ENCODE measurements around the gene NAV2. TPM values are rescaled to one million over a fixed set of nuclear protein-coding genes. Genes with fewer than 3 reads are reported as not detected.

The NAV2 gene
- total and polyA plus RNA-seq, 2 experiments from 2014 or later: 26.0 to 45.0 TPM

- H3K36me3 ChIP-seq (ENCODE audit: insufficient read depth): no peaks in the 10 kb centered on the region
- peaks cover 11% of the 10 kb centered on the region; the same call in 1 of the 2 replicates for H3K4me1 ChIP-seq (ENCODE audit: insufficient read depth)
- H3K9me2 ChIP-seq (ENCODE audit: insufficient read depth): 0 out of 2 replicates have a peak, but pooled peaks cover 3% of the 10 kb centered on the region
- H3K4me3 ChIP-seq: no peak overlapping the region
- peaks cover 7% of the 10 kb centered on the region for H4K20me1 ChIP-seq (replicated peaks; ENCODE audit: insufficient read depth)
- Mint-ChIP-seq H3K27me3 (ENCODE audit: insufficient read depth, low read depth, poor library complexity) (peaks cover 2% of the 10 kb centered on the region), H3K9me3 (no peaks in the 10 kb centered on the region), H3K4me3 (no peak overlapping the region), H3K36me3 (ENCODE audit: low read depth) (peaks cover 31% of the 10 kb centered on the region), H3K4me1 (peaks cover 28% of the 10 kb centered on the region), H3K27ac (peak overlapping the region; percentile 36; the same call in 1 of the 2 replicates)
- ATAC-seq (no peak), DNase-seq (ENCODE audit: low spot score) (no peak)
- H3K27me3 ChIP-seq (ENCODE audit: insufficient read depth): no peaks in the 10 kb centered on the region
- no peaks in the 10 kb centered on the region for H3F3A ChIP-seq (replicated peaks; ENCODE audit: low read depth)
- no peak overlapping the region for H2AFZ ChIP-seq
- H3K4me2 ChIP-seq: no peak overlapping the region
- H3K79me2 ChIP-seq (replicated peaks; ENCODE audit: insufficient read depth): peaks cover 12% of the 10 kb centered on the region; the same call in 1 of the 2 replicates
- TF ChIP-seq EZH2 (IDR thresholded peaks at IDR 0.05; ENCODE audit: low read depth, unreplicated experiment) (no peak), NANOG (IDR thresholded peaks at IDR 0.05; ENCODE audit: borderline replicate concordance) (no peak), ETS1 (IDR thresholded peaks at IDR 0.05) (no peak), ZNF114 (CRISPR knock-in tag; IDR thresholded peaks at IDR 0.05) (no peak), ZNF331 (CRISPR knock-in tag; IDR thresholded peaks at IDR 0.05; ENCODE audit: low read depth) (no peak), JUNB (IDR thresholded peaks at IDR 0.05; ENCODE audit: unreplicated experiment) (no peak), STAT1 (IDR thresholded peaks at IDR 0.05; ENCODE audit: unreplicated experiment) (no peak), ZNF462 (CRISPR knock-in tag; IDR thresholded peaks at IDR 0.05) (no peak), CREB1 (CRISPR knock-in tag; IDR thresholded peaks at IDR 0.05; ENCODE audit: low read depth) (no peak), POLR2AphosphoS5 (IDR thresholded peaks at IDR 0.05; ENCODE audit: low read depth) (no peak), REST (IDR thresholded peaks at IDR 0.05; ENCODE audit: unreplicated experiment) (no peak), CTCF (conservative IDR thresholded peaks at IDR 0.05; ENCODE audit: low read depth in 2 of 2) (no peak), EZH2phosphoT487 (IDR thresholded peaks at IDR 0.05; ENCODE audit: unreplicated experiment) (no peak)
- no peak overlapping the region for H3K27ac ChIP-seq (ENCODE audit: low read depth)
Observed at GRCh38 chr11:19959210-19959609, 246.6 kb downstream of the NAV2 start.

All from GM23338 (cell line).